Prostate gland (tissue), 2 donors: ENCODE measurements around the gene FLRT3. TPM values are rescaled to one million over a fixed set of nuclear protein-coding genes. Genes with fewer than 3 reads are reported as not detected.
A peak's percentile ranks its signal among the peaks of the same experiment; 100 is the strongest.

ENCODE experiments used
- DNase-seq: peaks from one replicate; pipeline ENCODE4 v3.0.0-alpha.2; 2019; ENCODE audit warnings: low spot score
- H3K27ac ChIP-seq, 2 donors: fragments of 200-600 bp; sonication (generic); 2 replicates each; pipeline ENCODE4 v1.5.1; 2017 to 2019
- H3K27me3 ChIP-seq: fragments of 200-600 bp; sonication (generic); replicated peaks from 2 replicates; pipeline ENCODE4 v1.5.1; 2019; ENCODE audit not compliant: insufficient read depth
- H3K36me3 ChIP-seq, 2 donors: fragments of 200-600 bp; sonication (generic); 1 replicate in 1 of 2; 2 replicates in 1 of 2; pipeline versions ENCODE4 v1.5.1 to v1.8.1; 2017 to 2019
- H3K4me1 ChIP-seq: fragments of 200-600 bp; sonication (generic); replicated peaks from 2 replicates; pipeline ENCODE4 v1.5.1; 2019
- H3K4me3 ChIP-seq, 2 donors: fragments of 200-600 bp; sonication (generic); 2 replicates each; pipeline ENCODE4 v1.5.1; 2017 to 2019
- H3K9me3 ChIP-seq: fragments of 200-600 bp; sonication (generic); 2 replicates; pipeline ENCODE4 v1.5.1; 2017
- POLR2A ChIP-seq: fragments of 450-650 bp; IDR thresholded peaks from one replicate; pipeline ENCODE4 v1.6.1; 2016; ENCODE audit warnings: antibody characterized with exemption, mild to moderate bottlenecking
- POLR2AphosphoS5 ChIP-seq: sonication (generic); formaldehyde crosslinking; IDR thresholded peaks from one replicate; pipeline ENCODE4 v1.6.1; 2017; ENCODE audit warnings: antibody characterized with exemption
- WGBS: methylation state at CpG from one replicate; pipeline ENCODE4 v1.1.5; 2018; 5-methylcytosine and 5-hydroxymethylcytosine counted together
- intact Hi-C: fragments of 100-400 bp; cut with DNase I; formaldehyde crosslinking; loops from one replicate; pipeline ENCODE4 v1.14.2; 2022
- total RNA-seq, 2 donors: library from RNA; depleted of rRNA; stranded (reverse); fragments of >200 nt; gene quantifications; one replicate each; pipeline ENCODE4 v1.1.0, GENCODE V29; 2016
- TF ChIP-seq, protein P1 (sequence below), 4 experiments: fragments of 200-600 bp in 2 of 4; fragments of 450-650 bp in 2 of 4; sonication (generic) in 2 of 4; IDR thresholded peaks; 1 replicate in 3 of 4; 2 replicates in 1 of 4; pipeline ENCODE4 v1.5.1; 2016 to 2019; ENCODE audit warnings: antibody characterized with exemption in 4 of 4, mild to moderate bottlenecking in 2 of 4, moderate library complexity in 2 of 4

The FLRT3 gene
- total RNA-seq, 2 donors from 2014 or later, result 22.2 to 43.0 TPM

DNA sequence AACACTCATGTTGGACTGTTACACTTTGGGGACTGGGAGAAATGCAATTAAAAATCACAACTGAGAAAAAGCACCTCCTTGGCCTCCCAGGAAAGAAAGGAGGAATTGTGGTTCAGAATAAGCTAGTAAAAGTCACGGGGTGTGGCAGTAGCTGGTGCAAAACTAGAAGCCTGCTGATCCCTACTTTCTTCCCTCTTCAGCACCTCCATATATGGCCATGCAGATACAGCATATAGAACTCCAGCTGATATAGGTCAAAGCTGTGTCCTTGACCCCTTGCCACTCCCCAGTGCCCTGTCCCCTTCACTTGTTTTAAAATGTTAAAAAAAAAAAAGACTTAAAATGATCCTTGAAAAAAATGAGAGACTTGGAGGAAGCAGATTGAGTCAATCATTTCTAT, 5.5 kb upstream of the FLRT3 start:
- H3K9me3 ChIP-seq, result no peaks in the 10 kb centered on the region
- no peaks in the 10 kb centered on the region for H3K36me3 ChIP-seq
- no peak overlapping the region for H3K27ac ChIP-seq
- H3K27me3 ChIP-seq, result no peaks in the 10 kb centered on the region
- intact Hi-C loops, result no loop called here
- no peaks in the 10 kb centered on the region for H3K4me1 ChIP-seq
- H3K4me3 ChIP-seq, result no peak overlapping the region
- DNase-seq, result no peak
- TF ChIP-seq POLR2A (no peak), POLR2AphosphoS5 (no peak)
- TF ChIP-seq, protein P1, sequence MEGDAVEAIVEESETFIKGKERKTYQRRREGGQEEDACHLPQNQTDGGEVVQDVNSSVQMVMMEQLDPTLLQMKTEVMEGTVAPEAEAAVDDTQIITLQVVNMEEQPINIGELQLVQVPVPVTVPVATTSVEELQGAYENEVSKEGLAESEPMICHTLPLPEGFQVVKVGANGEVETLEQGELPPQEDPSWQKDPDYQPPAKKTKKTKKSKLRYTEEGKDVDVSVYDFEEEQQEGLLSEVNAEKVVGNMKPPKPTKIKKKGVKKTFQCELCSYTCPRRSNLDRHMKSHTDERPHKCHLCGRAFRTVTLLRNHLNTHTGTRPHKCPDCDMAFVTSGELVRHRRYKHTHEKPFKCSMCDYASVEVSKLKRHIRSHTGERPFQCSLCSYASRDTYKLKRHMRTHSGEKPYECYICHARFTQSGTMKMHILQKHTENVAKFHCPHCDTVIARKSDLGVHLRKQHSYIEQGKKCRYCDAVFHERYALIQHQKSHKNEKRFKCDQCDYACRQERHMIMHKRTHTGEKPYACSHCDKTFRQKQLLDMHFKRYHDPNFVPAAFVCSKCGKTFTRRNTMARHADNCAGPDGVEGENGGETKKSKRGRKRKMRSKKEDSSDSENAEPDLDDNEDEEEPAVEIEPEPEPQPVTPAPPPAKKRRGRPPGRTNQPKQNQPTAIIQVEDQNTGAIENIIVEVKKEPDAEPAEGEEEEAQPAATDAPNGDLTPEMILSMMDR (IDR thresholded peaks at IDR 0.05), result no peak
- 67% methylated on average over 1 of the region's 1 CpG for WGBS

DNA sequence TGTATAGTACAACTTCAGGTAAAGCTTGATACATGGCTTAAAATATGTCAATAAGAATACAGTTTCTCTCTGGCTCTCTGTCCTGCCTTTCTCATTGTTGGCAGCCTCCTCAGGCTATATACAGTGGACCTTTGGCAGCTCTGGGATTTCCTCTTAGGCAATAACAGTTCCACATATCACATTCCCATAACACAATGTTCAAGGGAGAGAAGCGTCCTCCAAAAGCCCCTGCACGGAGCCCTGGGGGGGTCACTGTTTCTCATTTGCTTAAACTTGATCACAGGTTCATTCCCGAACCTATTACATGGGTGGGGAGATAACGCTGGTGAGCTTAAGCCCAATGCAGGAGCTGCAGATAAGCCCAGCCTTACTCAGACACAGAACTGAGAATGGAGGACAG, 4.4 kb upstream of the FLRT3 start:
- H3K27me3 ChIP-seq, result no peaks in the 10 kb centered on the region
- no peak overlapping the region for H3K4me3 ChIP-seq
- no peaks in the 10 kb centered on the region for H3K36me3 ChIP-seq
- no peaks in the 10 kb centered on the region for H3K9me3 ChIP-seq
- TF ChIP-seq POLR2A (no peak), POLR2AphosphoS5 (no peak)
- TF ChIP-seq, protein P1 (IDR thresholded peaks at IDR 0.05), result no peak
- intact Hi-C loops, result no loop called here
- no peaks in the 10 kb centered on the region for H3K4me1 ChIP-seq
- WGBS, result 74% methylated on average over 4 of the region's 4 CpGs
- no peak for DNase-seq
- no peak overlapping the region for H3K27ac ChIP-seq

DNA sequence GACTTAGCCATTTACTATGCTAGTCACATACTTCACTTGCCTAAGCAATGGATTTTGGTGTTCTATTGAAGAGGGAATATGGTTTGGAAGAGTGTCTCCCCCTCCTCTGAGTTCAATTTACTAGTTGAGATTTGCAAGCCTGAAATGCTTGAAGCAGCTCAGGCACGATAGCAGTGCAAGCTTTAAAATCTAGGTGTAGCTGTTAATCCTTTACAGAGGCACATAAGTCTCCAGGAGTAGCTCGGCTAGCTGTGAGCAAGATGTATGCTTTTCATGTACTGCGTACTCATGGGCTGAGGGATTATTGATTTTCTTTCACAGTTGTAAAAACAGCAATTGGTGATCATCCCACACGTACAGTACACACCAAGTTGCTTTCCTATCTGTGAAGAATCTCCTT, 726 bp downstream of the FLRT3 start:
- no peak for TF ChIP-seq POLR2AphosphoS5
- TF ChIP-seq, protein P1 (IDR thresholded peaks at IDR 0.05), result no peak
- no peak for TF ChIP-seq POLR2A
- H3K4me1 ChIP-seq, result no peaks in the 10 kb centered on the region
- WGBS, result 18% methylated on average over 4 of the region's 4 CpGs
- no peaks in the 10 kb centered on the region for H3K36me3 ChIP-seq
- H3K27me3 ChIP-seq, result no peaks in the 10 kb centered on the region
- H3K9me3 ChIP-seq, result no peaks in the 10 kb centered on the region
- peak overlapping the region; percentile 24 to 37 for H3K4me3 ChIP-seq
- intact Hi-C loops, result loop anchor here (2.0 to 10.0 kb wide), 4 partner anchors 192 to 1594 kb away; no protein-coding TSS in a partner anchor
- H3K27ac ChIP-seq, result peak overlapping the region; percentile 52 to 71
- no peak for DNase-seq

DNA sequence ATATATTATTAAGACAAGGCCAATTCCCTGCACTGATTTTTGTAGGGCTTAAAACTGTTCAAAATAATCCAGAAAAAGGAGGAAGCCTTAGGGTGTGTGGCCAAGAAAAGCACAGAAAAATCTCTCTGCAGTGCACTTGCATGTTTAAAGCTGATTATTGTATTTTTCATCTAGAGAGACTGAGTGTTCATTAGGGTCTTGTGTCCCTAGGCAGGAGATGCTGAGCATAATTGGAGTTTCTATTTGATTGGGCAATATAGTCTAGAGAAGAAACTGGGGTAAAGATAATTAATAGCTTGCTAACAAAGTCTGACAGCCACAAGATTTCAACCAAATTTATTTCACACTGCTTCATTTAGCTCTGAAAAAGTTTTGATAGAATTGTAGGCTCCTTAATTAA, 2.4 kb downstream of the FLRT3 start:
- Histone ChIP-seq H3K27ac (peak overlapping the region; percentile 9 to 20), H3K4me3 (peak overlapping the region; percentile 7 to 37), H3K9me3 (no peaks in the 10 kb centered on the region), H3K27me3 (no peaks in the 10 kb centered on the region), H3K4me1 (no peaks in the 10 kb centered on the region), H3K36me3 (no peaks in the 10 kb centered on the region)
- no peak for DNase-seq
- TF ChIP-seq POLR2AphosphoS5, result no peak
- no peak for TF ChIP-seq POLR2A
- TF ChIP-seq, protein P1 (IDR thresholded peaks at IDR 0.05), result no peak
- intact Hi-C loops, result loop anchor here (5.0 to 10.0 kb wide), 3 partner anchors 190 to 1427 kb away; no protein-coding TSS in a partner anchor

DNA sequence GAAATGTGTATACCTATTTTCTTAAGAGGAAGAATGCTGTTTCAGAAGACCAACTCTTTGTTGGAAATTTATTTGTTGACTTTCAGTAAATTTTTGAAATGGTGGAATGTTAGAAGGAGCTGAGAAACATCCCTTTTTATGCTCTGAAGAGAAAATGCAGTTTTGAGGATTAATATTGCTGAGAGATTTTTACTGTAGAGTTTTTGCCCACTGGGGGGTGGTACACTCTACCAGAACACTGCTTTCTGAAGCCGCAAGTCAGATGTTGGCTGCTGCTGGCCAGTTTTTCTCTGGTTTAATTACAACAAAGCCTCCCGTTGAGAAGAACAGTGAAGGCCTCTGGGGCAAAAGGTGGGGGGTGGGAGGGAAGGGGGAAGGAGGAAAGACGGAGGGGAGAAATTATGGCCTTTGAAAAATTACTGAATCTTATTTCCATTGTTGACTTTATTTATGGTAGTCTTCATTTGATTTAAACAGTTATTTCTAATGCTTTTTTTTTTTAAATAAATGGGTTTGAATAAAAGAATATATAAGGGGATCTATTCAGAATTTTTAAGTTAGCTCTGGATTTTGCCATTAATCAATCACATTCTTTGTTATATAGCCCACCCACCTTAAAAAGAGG, 3.0 kb downstream of the FLRT3 start:
- intact Hi-C loops, result loop anchor here (10.0 kb wide), 2 partner anchors 190 to 1320 kb away; no protein-coding TSS in a partner anchor
- DNase-seq, result peak; percentile 39
- TF ChIP-seq, protein P1 (IDR thresholded peaks at IDR 0.05), result peak in 2 of 4 experiments; percentile 51 to 61
- TF ChIP-seq POLR2AphosphoS5 (peak; percentile 17), POLR2A (no peak)

More for the DNA sequence above, 3.0 kb downstream of the FLRT3 start:
- Histone ChIP-seq H3K4me3 (peak overlapping the region; percentile 7 to 37), H3K4me1 (no peaks in the 10 kb centered on the region), H3K27ac (peak overlapping the region; percentile 9 to 20), H3K27me3 (no peaks in the 10 kb centered on the region), H3K36me3 (no peaks in the 10 kb centered on the region), H3K9me3 (no peaks in the 10 kb centered on the region)
- 11% methylated on average over 3 of the region's 3 CpGs for WGBS
